ENCODE results near the gene ADISSP. TPM values are rescaled to one million over a fixed set of nuclear protein-coding genes. Genes with fewer than 3 reads are reported as not detected.

The ADISSP gene
- total RNA-seq, 1 donor from 2014 or later: 23.5 TPM

- Mint-ChIP-seq H3K36me3 (ENCODE audit: low read depth) (peaks cover 39% of the 10 kb centered on the region), H3K4me1 (ENCODE audit: low read depth) (peaks cover 62% of the 10 kb centered on the region), H3K27ac (ENCODE audit: unreplicated experiment) (peak overlapping the region; percentile 50), H3K4me3 (ENCODE audit: unreplicated experiment) (no peak overlapping the region), H3K9me3 (ENCODE audit: low read depth) (no peaks in the 10 kb centered on the region), H3K27me3 (ENCODE audit: low read depth) (no peaks in the 10 kb centered on the region)
- DNase-seq (ENCODE audit: low spot score): no peak
- no peak for TF ChIP-seq CTCF (IDR thresholded peaks at IDR 0.05)
These were observed 33.7 kb upstream of the ADISSP start for GRCh38 chr20:3801299-3801698.

GRCh38 chr20:3800878-3801260 is 33.3 kb upstream of the ADISSP start:
- Mint-ChIP-seq H3K27ac (ENCODE audit: unreplicated experiment) (no peak overlapping the region), H3K4me1 (ENCODE audit: low read depth) (peaks cover 59% of the 10 kb centered on the region), H3K9me3 (ENCODE audit: low read depth) (no peaks in the 10 kb centered on the region), H3K4me3 (ENCODE audit: unreplicated experiment) (no peak overlapping the region), H3K36me3 (ENCODE audit: low read depth) (peaks cover 37% of the 10 kb centered on the region), H3K27me3 (ENCODE audit: low read depth) (no peaks in the 10 kb centered on the region)
- no peak for TF ChIP-seq CTCF (IDR thresholded peaks at IDR 0.05)
- no peak for DNase-seq (ENCODE audit: low spot score)

GRCh38 chr20:3800256-3800877 is 32.8 kb upstream of the ADISSP start:
- peak overlapping the region; percentile 59 for H3K27ac Mint-ChIP-seq (ENCODE audit: unreplicated experiment)
- H3K36me3 Mint-ChIP-seq (ENCODE audit: low read depth): peaks cover 32% of the 10 kb centered on the region
- no peak for TF ChIP-seq CTCF (IDR thresholded peaks at IDR 0.05)
- no peak for DNase-seq (ENCODE audit: low spot score)
- H3K27me3 Mint-ChIP-seq (ENCODE audit: low read depth): no peaks in the 10 kb centered on the region
- H3K4me3 Mint-ChIP-seq (ENCODE audit: unreplicated experiment): no peak overlapping the region
- H3K9me3 Mint-ChIP-seq (ENCODE audit: low read depth): no peaks in the 10 kb centered on the region
- peaks cover 59% of the 10 kb centered on the region for H3K4me1 Mint-ChIP-seq (ENCODE audit: low read depth)

- Mint-ChIP-seq H3K27ac (ENCODE audit: unreplicated experiment) (peak overlapping the region; percentile 71), H3K4me1 (ENCODE audit: low read depth) (peaks cover 52% of the 10 kb centered on the region), H3K36me3 (ENCODE audit: low read depth) (peaks cover 24% of the 10 kb centered on the region), H3K27me3 (ENCODE audit: low read depth) (no peaks in the 10 kb centered on the region), H3K4me3 (ENCODE audit: unreplicated experiment) (no peak overlapping the region), H3K9me3 (ENCODE audit: low read depth) (no peaks in the 10 kb centered on the region)
- DNase-seq (ENCODE audit: low spot score): no peak
- no peak for TF ChIP-seq CTCF (IDR thresholded peaks at IDR 0.05)
These were observed 31.3 kb upstream of the ADISSP start for GRCh38 chr20:3798908-3799248.

- Mint-ChIP-seq H3K4me1 (ENCODE audit: low read depth) (peaks cover 52% of the 10 kb centered on the region), H3K27ac (ENCODE audit: unreplicated experiment) (peak overlapping the region; percentile 71), H3K4me3 (ENCODE audit: unreplicated experiment) (peak overlapping the region; percentile 90), H3K27me3 (ENCODE audit: low read depth) (no peaks in the 10 kb centered on the region), H3K9me3 (ENCODE audit: low read depth) (no peaks in the 10 kb centered on the region), H3K36me3 (ENCODE audit: low read depth) (peaks cover 19% of the 10 kb centered on the region)
- no peak for TF ChIP-seq CTCF (IDR thresholded peaks at IDR 0.05)
- DNase-seq (ENCODE audit: low spot score): peak; percentile 54
These were observed 30.8 kb upstream of the ADISSP start for GRCh38 chr20:3798373-3798768.
